Endothelial cell of hepatic sinusoid (primary cell): Measurements from ENCODE around the gene PACRG.

ENCODE experiments used
- in situ Hi-C: cut with HindIII; loops from 2 replicates; pipeline ENCODE4 v1.10.0; 2017; ENCODE audit warnings: low sequenced_read_pairs

Gene PACRG

DNA sequence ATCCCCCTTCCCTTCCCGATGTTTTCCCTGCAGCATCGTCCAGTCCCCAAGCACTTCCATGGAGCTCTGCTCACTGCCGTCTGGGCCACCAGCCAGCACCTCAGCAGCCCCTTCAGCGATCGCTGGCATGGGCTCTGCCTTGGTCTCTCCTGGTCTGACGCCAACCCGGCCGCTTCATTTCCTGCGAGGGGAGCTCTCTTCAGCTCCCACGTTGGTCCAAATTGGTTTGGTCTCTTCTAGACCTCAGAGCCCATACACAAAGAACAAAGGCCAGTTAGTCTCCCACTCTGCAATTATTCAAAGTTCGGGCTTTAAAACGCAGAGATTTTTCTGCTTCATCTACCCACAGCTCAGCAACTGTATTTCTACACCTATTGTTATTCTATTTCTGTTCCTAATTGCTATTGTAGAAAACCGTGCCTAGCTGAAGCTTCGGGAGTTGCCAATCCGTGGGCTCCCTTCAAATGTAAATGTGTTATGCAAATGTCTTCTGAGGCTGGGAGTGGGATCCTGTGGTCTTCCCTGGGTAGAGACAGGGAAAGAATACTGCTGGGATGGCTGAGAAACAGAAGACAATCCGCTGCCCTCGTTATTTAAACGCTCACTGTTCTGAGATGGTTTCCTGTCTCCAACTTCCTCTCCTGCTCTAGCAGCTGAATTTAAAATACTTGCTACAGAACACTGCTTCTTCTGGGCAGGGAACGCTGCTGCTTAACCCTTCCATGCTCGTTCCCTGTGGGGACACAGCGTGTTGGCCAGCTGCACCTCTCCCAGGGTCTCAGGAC, 532.5 kb downstream of the PACRG start:
- in situ Hi-C loops, result loop anchor here (5.0 kb wide), 1 partner anchor 47 kb away; no protein-coding TSS in a partner anchor

DNA sequence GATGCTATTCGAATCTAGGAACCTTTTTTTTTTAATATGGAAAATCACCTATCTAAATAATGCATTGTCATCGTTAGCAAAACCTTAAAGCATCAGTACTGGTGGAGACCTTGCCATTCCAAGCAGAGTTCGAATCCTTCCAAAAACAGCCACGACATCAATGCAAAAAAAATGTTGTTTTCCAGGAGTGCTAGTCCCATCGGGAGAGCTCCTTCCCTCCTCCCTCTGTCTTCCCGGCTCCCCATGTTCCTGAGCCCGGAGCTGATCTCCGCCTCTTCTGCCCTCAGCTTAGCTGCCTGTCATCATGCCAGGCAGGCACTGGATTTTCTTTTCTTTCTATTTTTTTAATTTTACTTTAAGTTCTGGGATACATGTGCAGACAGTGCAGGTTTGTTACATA, 533.1 kb downstream of the PACRG start:
- in situ Hi-C loops, result loop anchor here (5.0 kb wide), 1 partner anchor 46 kb away; no protein-coding TSS in a partner anchor

DNA sequence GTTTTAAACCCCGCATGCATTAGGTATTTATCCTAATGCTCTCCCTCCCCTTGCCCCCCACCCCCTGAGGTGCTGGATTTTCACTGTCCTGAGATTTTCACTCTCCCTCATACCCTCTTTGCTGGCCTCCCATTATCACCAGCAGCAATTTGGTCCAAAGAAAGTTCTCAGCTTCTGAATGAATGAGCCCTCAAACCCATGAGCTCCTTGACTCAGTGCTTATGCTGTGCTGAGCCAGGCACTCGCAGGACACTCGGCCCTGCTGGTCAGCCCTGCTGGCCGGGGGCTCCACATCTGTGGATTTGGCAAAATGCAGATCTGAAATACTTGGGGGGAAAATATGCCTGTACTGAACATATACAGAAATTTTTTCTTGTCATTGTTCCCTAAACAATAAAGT, 533.6 kb downstream of the PACRG start:
- in situ Hi-C loops, result loop anchor here (5.0 kb wide), 1 partner anchor 46 kb away; no protein-coding TSS in a partner anchor

DNA sequence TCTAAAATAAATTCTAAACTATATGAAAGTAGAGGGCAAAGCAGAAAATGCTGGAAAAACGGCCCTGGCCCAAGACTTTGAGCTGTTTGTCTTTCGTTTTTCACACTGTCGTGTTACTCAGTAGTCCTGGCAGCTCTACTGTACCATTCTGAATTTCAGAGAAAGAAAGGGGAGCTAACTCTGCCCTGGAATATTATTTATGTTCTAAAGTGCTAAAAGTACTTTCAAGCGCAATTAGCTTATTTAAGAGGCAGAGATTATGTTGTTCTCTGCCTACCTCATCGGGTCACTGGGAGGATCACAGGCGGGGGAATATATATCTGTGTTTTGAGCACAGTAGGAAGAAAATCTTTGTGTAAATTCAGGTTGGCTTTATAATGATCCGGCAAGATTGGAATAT, 534.3 kb downstream of the PACRG start:
- in situ Hi-C loops, result loop anchor here (5.0 kb wide), 1 partner anchor 45 kb away; no protein-coding TSS in a partner anchor

DNA sequence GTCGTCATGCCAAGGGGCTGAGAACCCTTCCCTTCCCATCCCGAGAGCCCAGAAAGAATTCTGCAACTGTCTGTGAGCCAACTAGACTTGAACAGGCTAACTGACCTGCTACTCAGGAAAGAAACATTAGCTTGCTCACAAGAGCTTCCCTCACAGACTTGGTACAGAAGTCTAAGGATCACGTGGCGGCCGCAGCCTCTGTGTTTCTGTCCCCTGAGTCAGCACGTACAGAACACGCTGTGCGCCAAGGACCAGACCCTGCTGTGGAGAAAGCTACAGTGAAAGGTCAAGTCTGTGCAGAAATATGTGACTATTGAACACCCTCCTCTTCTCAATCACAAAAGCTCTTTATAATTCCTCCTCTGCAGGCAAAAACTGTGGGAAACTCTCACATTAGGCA, 535.4 kb downstream of the PACRG start:
- in situ Hi-C loops, result loop anchor here (5.0 kb wide), 1 partner anchor 44 kb away; no protein-coding TSS in a partner anchor

DNA sequence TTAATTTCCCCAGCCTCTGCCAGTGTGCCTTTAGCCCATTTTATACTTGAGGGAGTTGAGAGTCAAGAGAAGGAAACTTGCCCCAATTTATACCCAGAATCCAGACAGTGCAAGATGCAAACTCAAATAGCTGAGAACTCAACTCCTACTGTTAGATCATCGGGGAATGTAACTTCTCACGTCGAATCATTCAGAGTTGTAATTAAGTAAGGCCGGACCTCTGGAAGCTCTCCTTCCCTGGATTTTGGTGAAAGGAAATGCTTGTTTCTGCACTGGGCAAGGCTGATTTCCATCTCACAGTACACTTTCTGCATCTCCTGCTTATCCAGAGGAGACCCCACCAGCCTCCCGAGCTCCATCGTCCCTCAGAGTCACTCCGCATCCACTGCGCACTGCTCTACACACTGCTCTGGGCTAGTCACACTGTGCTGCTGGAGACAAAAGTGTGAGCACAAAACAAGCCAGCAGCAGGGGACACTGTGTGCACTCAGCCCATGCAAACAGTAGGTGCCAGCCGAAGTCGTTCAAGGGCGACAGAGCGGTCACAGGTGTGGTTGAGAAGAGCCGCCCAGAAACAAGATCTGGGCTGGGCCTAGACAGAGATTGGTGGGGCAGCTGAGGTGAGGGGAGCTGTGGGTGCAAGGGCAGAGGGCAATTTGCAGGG, 536.4 kb downstream of the PACRG start:
- in situ Hi-C loops, result loop anchor here (5.0 kb wide), 1 partner anchor 43 kb away; no protein-coding TSS in a partner anchor

DNA sequence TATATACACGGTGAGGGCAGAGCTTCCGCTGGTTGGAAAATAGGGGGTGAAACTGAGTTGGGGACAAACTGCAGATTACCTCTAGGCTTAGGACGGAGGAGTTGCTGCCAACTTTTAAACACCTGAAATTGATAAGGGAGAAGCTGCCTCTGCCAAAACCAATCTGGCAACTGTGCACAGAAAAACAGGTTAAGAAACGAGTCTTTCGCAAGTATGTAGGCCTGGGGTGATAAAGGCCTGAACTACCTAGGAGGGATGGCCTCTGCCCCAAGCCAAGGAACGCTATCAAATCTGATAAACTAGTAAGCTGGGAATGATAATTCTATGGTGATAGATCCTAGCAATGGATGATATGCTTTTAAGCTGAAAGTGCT, 536.9 kb downstream of the PACRG start:
- in situ Hi-C loops, result loop anchor here (5.0 kb wide), 1 partner anchor 43 kb away; no protein-coding TSS in a partner anchor

DNA sequence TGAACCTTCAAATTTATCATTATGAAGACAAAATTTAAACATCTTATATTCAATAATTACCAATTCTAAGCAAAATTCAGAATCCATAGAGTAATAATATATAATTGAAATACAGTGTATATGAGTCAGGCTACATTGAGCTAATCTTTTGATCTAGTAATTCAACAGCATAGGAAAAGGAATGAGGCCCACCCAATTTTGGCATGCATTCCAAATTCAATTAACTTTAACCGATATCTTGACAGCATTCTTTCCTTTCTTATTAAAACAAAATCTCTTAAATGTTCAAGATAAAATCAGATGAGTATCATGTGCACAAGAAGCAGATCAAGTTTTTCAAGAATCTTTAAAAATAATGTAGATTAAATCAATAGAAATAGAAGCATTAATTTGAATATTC, 553.9 kb downstream of the PACRG start:
- in situ Hi-C loops, result no loop called here

DNA sequence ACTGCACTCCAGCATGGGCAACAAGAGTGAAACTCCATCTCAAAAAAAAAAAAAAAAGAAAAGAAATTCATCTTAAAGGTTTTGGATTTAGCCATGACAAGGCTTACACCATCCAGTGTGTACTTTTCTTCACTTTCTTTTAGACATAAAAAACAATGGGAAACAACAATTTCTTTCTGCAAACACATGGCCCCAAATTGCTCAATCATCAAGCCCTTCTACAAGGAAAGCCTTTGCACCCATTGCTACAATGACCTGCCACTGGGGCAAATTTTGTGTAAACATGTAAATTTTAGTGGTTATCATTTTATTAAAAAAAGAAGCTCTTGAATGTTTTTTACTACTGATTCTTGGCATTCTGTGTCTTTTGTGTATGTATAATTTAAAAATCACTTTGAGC, 554.9 kb downstream of the PACRG start:
- in situ Hi-C loops, result no loop called here

DNA sequence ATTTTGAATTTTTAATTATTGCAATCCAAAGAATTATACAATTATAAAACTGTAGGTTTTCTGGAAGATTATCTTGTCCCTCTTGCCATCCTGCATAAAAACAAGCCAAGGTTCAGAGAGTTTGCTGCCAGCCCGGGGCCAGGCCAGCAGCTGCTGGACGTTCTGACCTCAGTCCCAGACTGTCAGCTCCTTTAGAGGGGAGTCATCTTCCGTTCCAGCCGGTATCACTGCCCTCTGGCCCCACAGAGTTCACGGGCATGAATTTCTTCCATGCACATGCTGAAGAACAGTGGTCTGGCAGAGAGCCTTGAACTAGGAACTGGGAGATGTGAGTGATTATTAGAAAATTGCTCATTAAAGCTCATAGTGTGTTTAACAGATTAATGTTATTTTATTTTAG, 556.4 kb downstream of the PACRG start:
- in situ Hi-C loops, result no loop called here

DNA sequence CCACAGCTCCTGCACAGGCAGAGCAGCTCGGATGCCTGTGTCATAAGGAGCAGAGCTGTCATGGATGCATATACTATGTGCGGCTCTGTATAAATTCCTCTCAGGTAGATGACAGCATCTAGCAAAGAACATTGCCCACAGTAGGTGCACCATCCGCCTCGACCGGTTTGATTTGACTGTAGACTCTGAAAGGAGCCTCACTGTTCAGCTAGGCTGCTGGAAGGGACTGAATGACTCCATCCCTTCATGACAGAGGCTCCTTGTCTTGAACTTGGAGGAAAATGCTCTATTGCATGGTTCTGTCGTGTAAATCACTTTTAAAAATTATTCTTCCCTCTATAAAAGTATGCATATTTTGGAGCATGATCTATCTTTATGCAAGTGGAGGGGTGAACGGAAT, 557.9 kb downstream of the PACRG start:
- in situ Hi-C loops, result no loop called here

DNA sequence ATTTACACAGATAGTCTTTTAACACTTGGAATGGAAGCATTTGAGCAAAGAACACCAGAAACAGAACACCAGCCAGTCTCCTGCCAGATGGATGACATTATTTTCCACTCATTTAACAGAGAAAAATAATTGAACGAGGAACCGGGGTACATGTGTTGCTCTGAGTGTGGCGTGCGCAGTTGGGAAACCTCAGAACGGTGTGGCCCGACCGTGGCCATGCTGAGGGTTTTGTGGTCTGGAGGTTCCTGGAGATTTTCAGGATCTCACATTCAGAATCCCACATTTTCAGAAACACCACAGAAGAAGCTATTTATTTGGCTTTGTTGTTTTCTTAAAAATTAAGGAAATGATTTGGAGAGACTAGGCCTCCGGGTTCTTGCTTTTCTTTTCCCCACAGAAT, 559.9 kb downstream of the PACRG start:
- in situ Hi-C loops, result no loop called here

DNA sequence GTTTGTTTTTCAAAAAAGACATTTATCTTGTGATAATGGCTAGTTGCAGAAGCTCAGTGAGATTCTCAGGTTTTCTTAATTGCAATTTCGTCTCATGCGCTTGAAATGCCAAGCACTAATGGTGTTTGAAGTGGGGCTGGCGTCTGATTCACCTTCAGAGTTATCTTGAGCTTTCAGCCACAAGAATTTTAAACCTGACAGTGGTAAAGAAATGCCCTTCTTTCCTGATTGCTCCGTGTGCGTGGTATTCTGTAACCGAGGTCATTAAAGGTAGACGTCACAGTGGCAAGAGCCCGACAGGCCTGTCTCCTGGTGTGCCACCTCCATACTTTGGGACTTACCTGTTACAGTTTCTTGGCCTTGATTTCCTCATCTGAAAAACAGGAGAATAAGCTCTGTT, 560.3 kb downstream of the PACRG start:
- in situ Hi-C loops, result no loop called here

DNA sequence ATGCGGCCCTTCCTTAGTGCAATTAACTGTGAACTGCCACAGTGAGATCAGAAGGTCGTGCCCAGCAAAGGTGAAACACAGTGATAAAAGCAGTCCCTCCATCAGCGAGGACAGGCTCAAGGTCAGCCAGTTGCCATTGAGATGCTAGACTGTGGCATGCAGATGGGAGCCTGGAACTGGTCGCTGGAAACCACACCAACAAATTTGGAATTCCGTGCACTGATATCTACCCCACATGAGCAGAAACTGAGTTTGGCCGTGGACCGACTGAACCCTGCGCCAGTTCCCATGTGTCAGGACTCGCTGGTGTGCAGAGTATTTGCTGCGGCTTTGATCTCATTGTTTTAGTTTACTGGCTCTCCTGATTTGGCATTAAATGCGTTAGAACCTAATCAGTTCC, 561.1 kb downstream of the PACRG start:
- in situ Hi-C loops, result no loop called here

DNA sequence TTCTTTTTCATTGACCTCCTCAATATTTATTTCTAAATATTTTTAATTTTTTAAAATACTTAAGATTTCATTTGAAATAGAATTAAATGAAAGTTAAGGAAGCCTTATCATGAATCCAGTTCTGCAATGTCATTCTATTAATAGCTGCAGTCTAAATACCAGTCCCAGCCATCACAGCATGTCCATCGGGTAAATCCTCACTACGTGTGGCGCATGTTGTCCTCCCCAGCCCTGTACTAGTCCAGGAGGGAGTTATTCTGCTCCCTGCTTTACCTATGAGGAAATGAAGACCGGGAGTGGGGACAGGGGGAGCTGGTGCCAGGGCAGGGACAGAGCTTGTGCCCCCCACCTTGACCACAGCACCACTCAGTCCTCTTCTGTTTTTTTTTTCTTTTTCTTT, 561.7 kb downstream of the PACRG start:
- in situ Hi-C loops, result no loop called here

DNA sequence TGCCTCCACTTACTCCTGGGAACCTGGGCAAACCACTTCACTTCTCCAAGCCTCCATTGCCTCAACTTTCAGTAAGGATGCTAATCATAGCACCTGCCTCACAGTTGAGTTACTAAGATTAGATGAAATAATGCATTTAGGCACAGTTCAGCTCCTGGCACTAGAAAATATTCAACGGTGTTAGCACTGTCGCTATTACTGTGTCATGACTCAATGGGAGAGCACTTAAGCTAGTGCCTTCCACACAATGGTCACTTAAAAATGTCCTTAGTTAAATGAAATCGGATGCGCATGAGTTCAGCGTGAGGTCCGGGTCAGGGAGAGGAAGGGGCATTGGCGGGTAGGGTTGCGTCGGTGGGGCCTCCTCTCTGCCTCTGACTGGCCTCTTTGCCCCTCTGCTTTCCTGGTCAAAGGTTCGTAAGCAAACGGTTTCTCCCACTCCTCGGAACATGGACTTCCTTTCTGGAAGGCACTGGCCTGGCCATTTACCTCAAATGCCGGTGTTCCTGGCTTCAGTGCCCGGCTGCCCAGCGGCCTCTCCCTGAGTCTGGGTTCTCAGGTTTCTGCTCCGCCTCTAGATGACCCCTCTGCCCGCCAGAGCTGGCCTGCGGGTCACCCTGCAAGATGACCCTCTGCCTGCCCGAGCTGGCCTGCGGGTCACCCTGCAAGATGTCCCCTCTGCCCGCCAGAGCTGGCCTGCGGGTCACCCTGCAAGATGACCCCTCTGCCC, 562.9 kb downstream of the PACRG start:
- in situ Hi-C loops, result no loop called here

DNA sequence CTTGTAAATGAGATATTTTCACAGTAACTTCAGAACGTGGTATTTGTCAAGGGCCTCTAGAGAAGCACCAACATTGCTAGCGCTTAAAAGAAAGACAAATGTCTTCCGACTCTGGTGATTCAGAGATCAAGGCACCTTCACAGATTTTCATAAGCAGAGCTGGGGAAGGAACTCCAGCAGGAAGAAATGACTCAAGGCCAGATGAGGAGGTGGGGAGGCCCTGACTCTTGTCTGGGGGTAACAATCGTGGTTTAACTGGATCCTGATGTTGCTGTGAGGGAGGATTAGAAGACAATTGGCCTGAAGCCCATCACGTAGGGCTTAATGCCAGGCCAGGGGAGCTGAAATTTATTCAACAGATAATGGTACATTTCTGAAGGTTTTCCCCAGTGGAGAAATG, 563.8 kb downstream of the PACRG start:
- in situ Hi-C loops, result no loop called here

DNA sequence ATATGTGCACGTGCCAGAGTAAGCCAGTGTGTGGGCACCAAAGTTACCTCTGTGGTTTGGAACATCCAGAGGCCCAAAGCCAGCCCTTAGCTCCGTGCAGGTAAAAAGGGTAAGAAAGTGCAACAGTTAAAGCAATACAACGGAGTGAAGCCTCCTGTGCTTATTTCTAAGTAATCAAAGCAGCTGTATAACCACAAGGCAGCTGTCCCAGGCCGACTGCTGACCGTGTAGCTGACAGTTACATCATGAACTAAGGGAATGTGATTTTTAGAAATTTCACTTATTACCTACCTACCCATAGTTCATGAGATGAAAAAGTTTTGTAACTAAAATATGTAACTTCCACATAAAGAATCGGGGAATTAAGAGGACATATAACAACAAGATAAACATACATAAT, 565.5 kb downstream of the PACRG start:
- in situ Hi-C loops, result no loop called here

DNA sequence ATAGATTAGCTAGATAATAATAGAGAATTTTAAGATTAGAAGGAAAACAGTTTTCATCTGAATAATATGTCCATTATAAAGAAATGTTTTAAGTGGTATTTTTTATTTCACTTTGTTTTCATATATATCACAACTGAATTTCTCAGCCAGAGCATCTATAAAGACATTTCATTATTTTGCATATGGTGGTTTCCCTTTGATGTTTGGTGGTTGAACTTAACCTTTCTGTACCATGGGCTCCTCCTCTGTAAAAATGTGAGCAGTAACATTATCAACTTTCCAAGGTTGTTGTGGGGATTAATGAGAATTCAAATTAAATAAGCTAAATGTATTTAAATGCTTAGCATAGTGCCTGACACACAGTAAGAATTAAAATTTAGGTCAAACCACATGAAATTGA, 567.0 kb downstream of the PACRG start:
- in situ Hi-C loops, result no loop called here

DNA sequence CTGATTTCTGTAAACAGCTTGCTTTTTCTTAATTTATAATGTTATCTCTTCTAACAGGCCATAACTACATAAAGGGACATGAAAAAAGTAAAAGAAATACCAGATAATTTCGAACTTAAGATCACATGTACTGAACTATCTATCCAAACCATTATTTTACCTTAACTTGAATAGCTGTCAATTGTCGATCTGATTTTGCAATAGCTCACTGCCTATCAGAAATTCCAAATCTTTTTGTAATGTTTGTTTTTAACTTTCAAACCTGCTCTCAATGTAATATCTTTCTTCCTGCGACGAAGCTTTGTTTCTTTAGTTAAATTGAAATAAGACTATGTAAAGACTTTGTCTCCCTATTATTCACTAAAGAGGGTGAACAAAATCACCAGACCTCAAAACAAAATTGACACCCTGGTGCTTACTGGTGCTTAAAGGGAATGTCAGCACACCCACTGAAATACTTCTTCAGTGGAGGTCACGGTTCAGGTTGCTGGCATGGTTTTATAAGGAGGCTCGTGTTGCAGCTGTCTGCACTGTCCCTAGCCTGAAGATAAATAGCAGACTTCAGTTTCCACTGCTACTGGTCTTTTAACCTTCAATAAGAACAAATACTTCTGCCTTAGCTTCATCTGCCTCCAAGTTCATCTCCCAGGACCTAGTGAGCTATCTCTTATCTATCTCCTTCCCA, 569.2 kb downstream of the PACRG start:
- in situ Hi-C loops, result no loop called here
